GM12892 (cell line): Measurements from ENCODE around the gene SCART1.

ENCODE experiments used
- POLR2A ChIP-seq: IDR thresholded peaks from 2 replicates; pipeline ENCODE4 v1.6.1; 2011; ENCODE audit warnings: low read depth, low read length, control low read depth
- POLR2AphosphoS5 ChIP-seq: IDR thresholded peaks from 2 replicates; pipeline ENCODE4 v1.6.1; 2011; ENCODE audit warnings: low read depth, low read length, control low read depth

- TF ChIP-seq POLR2AphosphoS5 (no peak), POLR2A (no peak)
These were observed 33.7 kb upstream of the SCART1 start for GRCh38 chr10:133420028-133420427.
